ENCODE results near the gene SERPINI1.

The SERPINI1 gene

GRCh38 chr3:167867981-167868380 lies 132.5 kb downstream of the SERPINI1 start:
- no peak for DNase-seq (ENCODE audit: low read depth, low spot score)

GRCh38 chr3:167870181-167870580 lies 134.7 kb downstream of the SERPINI1 start:
- H3K4me3 ChIP-seq (ENCODE audit: low read length), result no peak overlapping the region
- no peak for DNase-seq (ENCODE audit: low read depth, low spot score)

More at GRCh38 chr3:167867981-167868380, 132.5 kb downstream of the SERPINI1 start:
- no peak overlapping the region for H3K4me3 ChIP-seq (ENCODE audit: low read length)

DNA sequence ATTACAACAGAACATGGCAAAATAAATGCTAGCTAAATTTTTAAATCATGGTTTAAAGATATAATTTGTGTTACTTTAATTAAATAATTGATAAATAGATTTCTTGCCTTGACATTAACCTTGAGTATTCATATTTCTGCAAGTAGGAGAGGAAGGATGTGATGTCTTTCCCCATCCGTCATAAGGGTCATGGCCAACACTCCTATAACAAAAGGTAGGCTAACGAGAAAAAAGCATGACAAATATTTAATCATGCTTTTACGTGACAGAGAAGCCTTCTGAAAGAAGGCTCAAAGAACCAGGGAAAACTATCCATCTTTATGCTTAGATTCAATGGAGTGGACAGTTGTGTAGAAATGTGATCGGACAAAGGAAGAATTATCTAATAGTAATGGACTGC lies 135.2 kb downstream of the SERPINI1 start:
- DNase-seq (ENCODE audit: low read depth, low spot score), result no peak
- H3K4me3 ChIP-seq (ENCODE audit: low read length), result no peak overlapping the region

- H3K4me3 ChIP-seq (ENCODE audit: low read length), result no peak overlapping the region
- DNase-seq (ENCODE audit: low read depth, low spot score), result no peak
Measured at GRCh38 chr3:167872032-167872431, 136.5 kb downstream of the SERPINI1 start.

DNA sequence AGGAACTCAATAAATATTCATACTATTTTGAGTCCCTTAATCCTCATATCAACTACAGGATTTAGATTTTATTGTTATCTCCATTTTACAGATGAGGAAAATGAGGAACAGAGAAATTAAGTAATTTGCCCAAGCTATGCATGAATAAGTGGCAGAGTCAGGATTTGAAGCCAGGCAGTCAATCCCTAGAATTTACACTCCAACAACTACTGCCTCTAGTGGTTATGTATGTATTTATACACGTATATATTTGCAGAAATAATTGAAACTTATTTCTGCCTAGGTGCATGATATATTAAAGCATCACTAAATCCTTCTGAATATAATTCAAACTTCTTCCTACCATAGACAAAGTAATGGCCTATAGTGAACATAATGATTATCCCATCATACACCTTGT lies 137.4 kb downstream of the SERPINI1 start:
- no peak for DNase-seq (ENCODE audit: low read depth, low spot score)
- H3K4me3 ChIP-seq (ENCODE audit: low read length), result no peak overlapping the region

DNA sequence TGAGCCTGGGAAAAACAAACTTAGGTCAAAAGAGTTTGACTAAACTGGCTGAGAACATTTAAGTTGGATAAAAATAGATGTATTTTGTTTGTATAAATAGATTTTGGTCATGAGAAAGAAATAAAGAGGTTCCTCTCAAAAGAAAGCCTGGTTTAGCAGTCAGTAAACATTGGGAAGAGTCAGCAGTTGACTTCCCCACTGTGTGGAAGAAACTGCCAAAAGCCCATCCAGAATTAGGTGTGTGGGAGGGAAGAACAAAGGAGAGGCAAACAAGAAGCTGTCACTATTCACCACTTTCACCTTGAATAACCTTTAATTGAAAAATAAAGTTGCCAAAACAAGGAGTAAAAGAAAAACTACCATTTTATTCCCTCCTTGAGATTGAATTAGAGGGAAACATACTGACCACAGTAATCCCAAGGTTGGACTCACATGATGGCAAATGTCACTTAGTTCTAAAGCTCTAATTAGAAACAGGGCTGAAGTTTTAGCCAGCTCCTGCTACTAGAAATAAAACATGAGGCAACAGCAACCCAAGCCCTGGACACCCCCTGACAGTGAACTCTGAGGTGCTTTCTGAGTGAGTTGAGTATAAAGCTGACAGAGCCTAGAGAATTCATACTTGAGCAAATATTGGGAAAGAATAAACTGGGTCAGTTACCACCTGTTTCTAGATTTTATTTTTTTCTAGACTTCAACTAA lies 139.3 kb downstream of the SERPINI1 start:
- DNase-seq (ENCODE audit: low read depth, low spot score), result no peak
- H3K4me3 ChIP-seq (ENCODE audit: low read length), result no peak overlapping the region
